T-helper 2 cell treated with Interferon-gamma antibody and Interleukin-4, amounts not matched to agents 5 μg/mL and 100 μg/mL, for 36 hours (primary cell): ENCODE results near the gene ZNF785.
"Not testable (repeated sequence)": the region's sequence is repeated elsewhere in the genome, so short reads cannot be mapped to it uniquely, and the experiment has no call there.

Experiments
- DNase-seq: peaks from one replicate; pipeline ENCODE4 v3.0.0; 2021; ENCODE audit warnings: low spot score
- H3K27ac Mint-ChIP-seq: one replicate; pipeline ENCODE4 v1.8.0; 2021; ENCODE audit warnings: mild to moderate bottlenecking, mixed read lengths
- H3K27me3 Mint-ChIP-seq: one replicate; pipeline ENCODE4 v1.8.0; 2021; ENCODE audit warnings: low read depth, mixed read lengths
- H3K36me3 Mint-ChIP-seq: one replicate; pipeline ENCODE4 v1.8.0; 2021; ENCODE audit warnings: low read depth, mixed read lengths
- H3K4me1 Mint-ChIP-seq: one replicate; pipeline ENCODE4 v1.8.0; 2021; ENCODE audit warnings: low read depth, mixed read lengths
- H3K4me3 Mint-ChIP-seq: one replicate; pipeline ENCODE4 v1.8.0; 2022; ENCODE audit warnings: mild to moderate bottlenecking, moderate library complexity, mixed read lengths
- H3K9me3 Mint-ChIP-seq: one replicate; pipeline ENCODE4 v1.8.0; 2021; ENCODE audit warnings: mixed read lengths

Gene ZNF785

GRCh38 chr16:30585400-30586191, at the start of gene ZNF785:
Gene ZNF785, minus strand, starts transcription at chr16:30585697. Its CDS starts 86 bp downstream, at chr16:30585611.
- H3K4me3 Mint-ChIP-seq, result peak within 1 kb of the TSS; percentile 91
- no peaks in the 10 kb centered on the region for H3K27me3 Mint-ChIP-seq
- H3K9me3 Mint-ChIP-seq, result no peaks in the 10 kb centered on the region
- peaks cover 18% of the 10 kb centered on the region for H3K4me1 Mint-ChIP-seq
- H3K36me3 Mint-ChIP-seq, result peaks cover 29% of the 10 kb centered on the region
- peak within 1 kb of the TSS; percentile 82 for H3K27ac Mint-ChIP-seq
- peak; percentile 94 for DNase-seq

- Mint-ChIP-seq H3K9me3 (no peaks in the 10 kb centered on the region), H3K27ac (peak overlapping the region; percentile 98), H3K36me3 (no peaks in the 10 kb centered on the region), H3K4me1 (peaks cover 13% of the 10 kb centered on the region), H3K4me3 (peak overlapping the region; percentile 85), H3K27me3 (no peaks in the 10 kb centered on the region)
- DNase-seq, result no peak
These were observed 48.0 kb upstream of the ZNF785 start for GRCh38 chr16:30633526-30633925.

- H3K36me3 Mint-ChIP-seq, H3K27me3 Mint-ChIP-seq, DNase-seq, H3K4me3 Mint-ChIP-seq, H3K9me3 Mint-ChIP-seq, H3K27ac Mint-ChIP-seq: not testable (repeated sequence)
- H3K4me1 Mint-ChIP-seq, result peaks cover 13% of the 10 kb centered on the region
These were observed 47.0 kb upstream of the ZNF785 start for GRCh38 chr16:30632454-30632853.

GRCh38 chr16:30628628-30629540, 43.4 kb upstream of the ZNF785 start:
- H3K9me3 Mint-ChIP-seq, result no peaks in the 10 kb centered on the region
- DNase-seq, result peak; percentile 75
- H3K27me3 Mint-ChIP-seq, result no peaks in the 10 kb centered on the region
- no peak overlapping the region for H3K27ac Mint-ChIP-seq
- peak overlapping the region; percentile 53 for H3K4me3 Mint-ChIP-seq
- H3K4me1 Mint-ChIP-seq, result peaks cover 8% of the 10 kb centered on the region
- H3K36me3 Mint-ChIP-seq, result no peaks in the 10 kb centered on the region

- no peak overlapping the region for H3K4me3 Mint-ChIP-seq
- peaks cover 10% of the 10 kb centered on the region for H3K4me1 Mint-ChIP-seq
- H3K27ac Mint-ChIP-seq, result no peak overlapping the region
- DNase-seq, result no peak
- H3K27me3 Mint-ChIP-seq, result peaks cover 24% of the 10 kb centered on the region
- no peaks in the 10 kb centered on the region for H3K36me3 Mint-ChIP-seq
- no peaks in the 10 kb centered on the region for H3K9me3 Mint-ChIP-seq
These were observed 40.7 kb upstream of the ZNF785 start for GRCh38 chr16:30626236-30626635.

GRCh38 chr16:30623536-30624283, 38.2 kb upstream of the ZNF785 start:
- DNase-seq, result no peak
- H3K36me3 Mint-ChIP-seq, result no peaks in the 10 kb centered on the region
- H3K9me3 Mint-ChIP-seq, result no peaks in the 10 kb centered on the region
- peaks cover 38% of the 10 kb centered on the region for H3K27me3 Mint-ChIP-seq
- H3K4me1 Mint-ChIP-seq, result peaks cover 6% of the 10 kb centered on the region
- H3K27ac Mint-ChIP-seq, result no peak overlapping the region
- no peak overlapping the region for H3K4me3 Mint-ChIP-seq

GRCh38 chr16:30622455-30623032, 37.0 kb upstream of the ZNF785 start:
- no peaks in the 10 kb centered on the region for H3K9me3 Mint-ChIP-seq
- peaks cover 38% of the 10 kb centered on the region for H3K27me3 Mint-ChIP-seq
- H3K36me3 Mint-ChIP-seq, result no peaks in the 10 kb centered on the region
- no peak overlapping the region for H3K27ac Mint-ChIP-seq
- H3K4me1 Mint-ChIP-seq, result peaks cover 4% of the 10 kb centered on the region
- H3K4me3 Mint-ChIP-seq, result no peak overlapping the region
- no peak for DNase-seq

- Mint-ChIP-seq H3K27me3 (peaks cover 38% of the 10 kb centered on the region), H3K9me3 (no peaks in the 10 kb centered on the region), H3K36me3 (no peaks in the 10 kb centered on the region), H3K27ac (no peak overlapping the region), H3K4me3 (no peak overlapping the region), H3K4me1 (peaks cover 4% of the 10 kb centered on the region)
- DNase-seq, result no peak
These were observed 36.3 kb upstream of the ZNF785 start for GRCh38 chr16:30621765-30622164.

- no peaks in the 10 kb centered on the region for H3K36me3 Mint-ChIP-seq
- H3K9me3 Mint-ChIP-seq, result no peaks in the 10 kb centered on the region
- H3K4me3 Mint-ChIP-seq, result no peak overlapping the region
- no peak for DNase-seq
- H3K4me1 Mint-ChIP-seq, result peaks cover 8% of the 10 kb centered on the region
- H3K27me3 Mint-ChIP-seq, result peaks cover 38% of the 10 kb centered on the region
- H3K27ac Mint-ChIP-seq, result no peak overlapping the region
These were observed 34.7 kb upstream of the ZNF785 start for GRCh38 chr16:30620169-30620568.

- Mint-ChIP-seq H3K4me3 (no peak overlapping the region), H3K36me3 (no peaks in the 10 kb centered on the region), H3K27me3 (peaks cover 38% of the 10 kb centered on the region), H3K9me3 (no peaks in the 10 kb centered on the region), H3K4me1 (peaks cover 8% of the 10 kb centered on the region), H3K27ac (no peak overlapping the region)
- DNase-seq, result no peak
These were observed 34.1 kb upstream of the ZNF785 start for GRCh38 chr16:30619638-30620037.

- no peak overlapping the region for H3K4me3 Mint-ChIP-seq
- H3K36me3 Mint-ChIP-seq, result no peaks in the 10 kb centered on the region
- no peak for DNase-seq
- H3K27me3 Mint-ChIP-seq, result peaks cover 38% of the 10 kb centered on the region
- H3K9me3 Mint-ChIP-seq, result no peaks in the 10 kb centered on the region
- no peak overlapping the region for H3K27ac Mint-ChIP-seq
- H3K4me1 Mint-ChIP-seq, result peaks cover 8% of the 10 kb centered on the region
These were observed 33.7 kb upstream of the ZNF785 start for GRCh38 chr16:30619202-30619601.

- peaks cover 5% of the 10 kb centered on the region for H3K4me1 Mint-ChIP-seq
- no peaks in the 10 kb centered on the region for H3K9me3 Mint-ChIP-seq
- no peaks in the 10 kb centered on the region for H3K36me3 Mint-ChIP-seq
- no peak overlapping the region for H3K27ac Mint-ChIP-seq
- H3K4me3 Mint-ChIP-seq, result no peak overlapping the region
- DNase-seq, result peak; percentile 74
- H3K27me3 Mint-ChIP-seq, result peaks cover 10% of the 10 kb centered on the region
These were observed 30.0 kb upstream of the ZNF785 start for GRCh38 chr16:30615358-30616091.
